Measurements from ENCODE around the gene TCTN2. TPM values are rescaled to one million over a fixed set of nuclear protein-coding genes. Genes with fewer than 3 reads are reported as not detected.

The TCTN2 gene
- total RNA-seq, 4 donors from 2014 or later = 7.2 to 20.0 (median 14.9) TPM

DNA sequence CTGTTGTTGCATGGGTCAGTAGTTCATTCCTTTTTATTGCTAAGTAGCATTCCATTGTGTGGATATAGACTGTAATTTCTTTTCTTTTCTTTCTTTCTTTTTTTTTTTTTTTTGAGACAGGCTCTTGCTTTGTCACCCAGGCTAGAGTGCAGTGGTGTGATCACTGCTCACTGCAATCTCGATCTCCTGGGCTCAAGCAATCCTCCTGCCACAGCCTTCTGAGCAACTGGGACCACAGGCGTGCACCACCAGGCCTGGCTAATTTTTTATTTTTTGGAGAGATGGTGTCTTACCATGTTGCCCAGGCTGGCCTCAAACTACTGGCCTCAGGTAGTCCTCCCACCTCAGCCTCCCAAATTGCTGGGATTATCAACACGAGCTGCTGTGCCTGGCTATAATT is 46.4 kb downstream of the TCTN2 start:
- no peaks in the 10 kb centered on the region for H3K9me3 ChIP-seq
- no peak for DNase-seq (ENCODE audit: low spot score in 2 of 2)
- H3K27me3 ChIP-seq = no peaks in the 10 kb centered on the region
- no peak overlapping the region for H3K27ac ChIP-seq
- TF ChIP-seq EP300 (IDR thresholded peaks at IDR 0.05) (no peak), POLR2A (IDR thresholded peaks at IDR 0.05) (no peak)
- TF ChIP-seq, protein P1, sequence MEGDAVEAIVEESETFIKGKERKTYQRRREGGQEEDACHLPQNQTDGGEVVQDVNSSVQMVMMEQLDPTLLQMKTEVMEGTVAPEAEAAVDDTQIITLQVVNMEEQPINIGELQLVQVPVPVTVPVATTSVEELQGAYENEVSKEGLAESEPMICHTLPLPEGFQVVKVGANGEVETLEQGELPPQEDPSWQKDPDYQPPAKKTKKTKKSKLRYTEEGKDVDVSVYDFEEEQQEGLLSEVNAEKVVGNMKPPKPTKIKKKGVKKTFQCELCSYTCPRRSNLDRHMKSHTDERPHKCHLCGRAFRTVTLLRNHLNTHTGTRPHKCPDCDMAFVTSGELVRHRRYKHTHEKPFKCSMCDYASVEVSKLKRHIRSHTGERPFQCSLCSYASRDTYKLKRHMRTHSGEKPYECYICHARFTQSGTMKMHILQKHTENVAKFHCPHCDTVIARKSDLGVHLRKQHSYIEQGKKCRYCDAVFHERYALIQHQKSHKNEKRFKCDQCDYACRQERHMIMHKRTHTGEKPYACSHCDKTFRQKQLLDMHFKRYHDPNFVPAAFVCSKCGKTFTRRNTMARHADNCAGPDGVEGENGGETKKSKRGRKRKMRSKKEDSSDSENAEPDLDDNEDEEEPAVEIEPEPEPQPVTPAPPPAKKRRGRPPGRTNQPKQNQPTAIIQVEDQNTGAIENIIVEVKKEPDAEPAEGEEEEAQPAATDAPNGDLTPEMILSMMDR (IDR thresholded peaks at IDR 0.05) = no peak
- peaks cover 0 to 29% (median 0%) of the 10 kb centered on the region in 3 donors for H3K36me3 ChIP-seq
- H3K4me1 ChIP-seq = peaks cover 0 to 29% (median 18%) of the 10 kb centered on the region in 4 donors
- 89 to 91% methylated on average over 3 of the region's 3 CpGs for WGBS, 2 donors
- H3K4me3 ChIP-seq = no peak overlapping the region

DNA sequence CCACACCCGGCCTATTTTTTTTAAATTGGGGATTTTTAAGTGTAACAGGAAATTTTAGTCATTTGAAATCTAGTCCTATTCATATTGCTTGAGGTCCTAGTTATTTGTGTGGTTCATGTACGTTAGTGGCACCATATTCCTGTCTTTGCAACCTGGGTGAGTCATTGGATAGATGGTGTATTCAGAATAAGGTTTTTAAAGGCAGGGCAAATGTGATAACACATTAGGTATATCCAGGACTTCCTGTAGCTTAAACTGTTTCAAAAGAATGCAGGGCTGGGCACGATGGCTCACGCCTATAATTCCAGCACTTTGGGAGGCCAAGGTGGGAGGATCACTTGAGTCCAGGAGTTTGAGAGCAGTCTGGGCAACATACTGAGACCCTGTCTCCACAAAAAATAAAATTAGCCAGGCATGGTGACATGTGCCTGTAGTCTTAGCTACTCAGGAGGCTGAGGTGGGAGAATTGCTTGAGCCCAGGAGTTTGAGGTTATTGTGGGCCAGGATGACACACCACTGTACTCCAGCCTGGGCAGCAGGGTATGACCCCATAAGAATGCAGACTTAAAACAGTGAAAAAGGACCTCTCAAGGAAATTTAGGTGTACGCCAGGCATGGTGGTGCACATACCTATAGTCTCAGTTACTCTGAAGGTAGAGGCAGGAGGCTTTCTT is 49.4 kb downstream of the TCTN2 start:
- DNase-seq (ENCODE audit: low spot score in 2 of 2) = no peak
- H3K4me3 ChIP-seq = no peak overlapping the region
- TF ChIP-seq EP300 (IDR thresholded peaks at IDR 0.05) (no peak), POLR2A (IDR thresholded peaks at IDR 0.05) (no peak)
- TF ChIP-seq, protein P1 (IDR thresholded peaks at IDR 0.05) = no peak
- H3K36me3 ChIP-seq = peaks cover 0 to 54% (median 0%) of the 10 kb centered on the region in 3 donors
- 91 to 95% methylated on average over 5 of the region's 5 CpGs for WGBS, 2 donors
- H3K27ac ChIP-seq = no peak overlapping the region
- H3K27me3 ChIP-seq = no peaks in the 10 kb centered on the region
- H3K9me3 ChIP-seq = no peaks in the 10 kb centered on the region
- H3K4me1 ChIP-seq = peaks cover 0 to 4% (median 0%) of the 10 kb centered on the region in 4 donors

DNA sequence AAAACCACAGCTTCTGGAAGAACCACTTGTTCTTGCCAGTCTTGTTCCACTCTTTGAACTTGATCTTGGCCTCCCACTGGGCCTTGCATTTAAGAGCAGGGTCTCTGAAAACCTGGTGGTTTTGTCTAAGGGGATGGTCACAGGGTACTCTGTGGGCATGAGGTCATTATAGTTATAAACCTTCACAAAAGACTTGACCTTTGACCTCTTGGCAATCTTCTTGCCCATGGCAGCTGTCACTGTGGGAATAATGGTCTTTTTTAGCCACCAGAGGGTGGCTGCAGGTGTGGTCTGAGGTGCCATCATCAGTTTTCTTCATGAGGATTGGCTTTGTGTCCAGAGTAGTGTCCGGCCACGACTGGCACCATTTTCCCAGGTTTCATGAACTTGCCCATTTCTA is 50.3 kb downstream of the TCTN2 start:
- Histone ChIP-seq H3K4me1 (no peaks in the 10 kb centered on the region), H3K27ac (no peak overlapping the region), H3K9me3 (no peaks in the 10 kb centered on the region), H3K4me3 (no peak overlapping the region), H3K27me3 (no peaks in the 10 kb centered on the region), H3K36me3 (peaks cover 0 to 64% (median 0%) of the 10 kb centered on the region in 3 donors)
- 93 to 96% methylated on average over 2 of the region's 2 CpGs for WGBS, 2 donors
- TF ChIP-seq, protein P1 (IDR thresholded peaks at IDR 0.05) = no peak
- TF ChIP-seq EP300 (IDR thresholded peaks at IDR 0.05) = no peak
- TF ChIP-seq POLR2A (IDR thresholded peaks at IDR 0.05) = no peak
- DNase-seq (ENCODE audit: low spot score in 2 of 2) = no peak

DNA sequence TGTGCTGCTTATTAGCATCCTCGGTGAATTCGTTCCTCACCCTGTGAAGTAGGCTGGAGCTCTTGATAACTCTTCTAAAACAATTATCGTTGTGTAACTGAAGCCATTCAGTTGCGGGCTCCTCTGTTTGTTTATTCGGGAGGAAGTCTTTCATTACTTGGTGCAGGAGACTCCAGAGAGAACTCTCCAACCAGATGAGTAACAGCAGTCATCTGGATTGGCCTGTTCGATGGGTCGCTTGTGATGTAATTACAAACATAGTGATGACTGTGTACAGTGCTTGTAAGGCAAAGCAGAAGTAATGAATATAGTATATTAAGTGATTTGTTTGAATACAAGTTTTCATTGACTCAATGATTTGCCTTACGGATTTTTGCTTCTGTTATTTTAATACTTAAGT is 52.1 kb downstream of the TCTN2 start:
- Histone ChIP-seq H3K4me1 (no peaks in the 10 kb centered on the region), H3K27me3 (no peaks in the 10 kb centered on the region), H3K9me3 (no peaks in the 10 kb centered on the region), H3K4me3 (no peak overlapping the region), H3K27ac (no peak overlapping the region), H3K36me3 (peaks cover 0 to 82% (median 0%) of the 10 kb centered on the region in 3 donors)
- WGBS, 2 donors = 89 to 91% methylated on average over 8 of the region's 8 CpGs
- TF ChIP-seq, protein P1 (IDR thresholded peaks at IDR 0.05) = no peak
- TF ChIP-seq POLR2A (IDR thresholded peaks at IDR 0.05) (no peak), EP300 (IDR thresholded peaks at IDR 0.05) (no peak)
- no peak for DNase-seq (ENCODE audit: low spot score in 2 of 2)

DNA sequence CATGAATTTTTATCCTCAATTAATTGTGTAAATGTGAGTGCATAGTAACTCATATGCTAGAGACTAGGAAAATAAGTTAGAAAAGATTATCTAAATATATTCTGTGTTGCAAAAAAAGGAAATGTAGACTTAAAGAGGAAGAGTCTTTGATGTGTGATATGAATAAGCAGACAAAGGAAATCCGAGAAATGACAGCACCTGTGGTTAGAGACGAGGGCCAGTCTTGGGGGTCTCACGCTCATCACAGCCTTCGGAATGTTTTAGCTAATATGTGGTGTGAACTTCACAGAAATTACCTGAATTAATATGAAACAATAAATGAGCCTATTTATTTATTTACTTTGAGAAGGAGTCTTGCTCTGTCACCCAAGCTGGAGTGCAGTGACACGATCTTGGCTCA is 52.9 kb downstream of the TCTN2 start:
- no peaks in the 10 kb centered on the region for H3K4me1 ChIP-seq
- H3K27me3 ChIP-seq = no peaks in the 10 kb centered on the region
- 85 to 90% methylated on average over 5 of the region's 5 CpGs for WGBS, 2 donors
- TF ChIP-seq EP300 (IDR thresholded peaks at IDR 0.05) = no peak
- TF ChIP-seq, protein P1 (IDR thresholded peaks at IDR 0.05) = no peak
- TF ChIP-seq POLR2A (IDR thresholded peaks at IDR 0.05) = no peak
- no peaks in the 10 kb centered on the region for H3K9me3 ChIP-seq
- H3K36me3 ChIP-seq = peaks cover 0 to 89% (median 0%) of the 10 kb centered on the region in 3 donors
- H3K27ac ChIP-seq = no peak overlapping the region
- H3K4me3 ChIP-seq = no peak overlapping the region
- no peak for DNase-seq (ENCODE audit: low spot score in 2 of 2)
